Stimulated activated CD8-positive, alpha-beta memory T cell treated with anti-CD3 and anti-CD28 coated beads, Interleukin-4, amount 100 ng/mL, for 4 hours (primary cell): ENCODE data around the gene PTGES2.
"Not testable (repeated sequence)": the region's sequence is repeated elsewhere in the genome, so short reads cannot be mapped to it uniquely, and the experiment has no call there.

ENCODE experiments used
- DNase-seq, 2 donors: peaks; one replicate each; pipeline ENCODE4 v3.0.0-alpha.2; 2020; ENCODE audit warnings: low read depth in 2 of 2, low spot score in 1 of 2

PTGES2 gene

GRCh38 chr9:128088253-128088945, 39.1 kb downstream of the PTGES2 start:
- DNase-seq = no peak

- DNase-seq = no peak
Measured at GRCh38 chr9:128087262-128087661, 40.3 kb downstream of the PTGES2 start.

GRCh38 chr9:128085943-128086342, 41.6 kb downstream of the PTGES2 start:
- DNase-seq = no peak

- no peak for DNase-seq
Measured at GRCh38 chr9:128084746-128085145, 42.8 kb downstream of the PTGES2 start.

GRCh38 chr9:128082151-128082550, 45.4 kb downstream of the PTGES2 start:
- no peak for DNase-seq

DNA sequence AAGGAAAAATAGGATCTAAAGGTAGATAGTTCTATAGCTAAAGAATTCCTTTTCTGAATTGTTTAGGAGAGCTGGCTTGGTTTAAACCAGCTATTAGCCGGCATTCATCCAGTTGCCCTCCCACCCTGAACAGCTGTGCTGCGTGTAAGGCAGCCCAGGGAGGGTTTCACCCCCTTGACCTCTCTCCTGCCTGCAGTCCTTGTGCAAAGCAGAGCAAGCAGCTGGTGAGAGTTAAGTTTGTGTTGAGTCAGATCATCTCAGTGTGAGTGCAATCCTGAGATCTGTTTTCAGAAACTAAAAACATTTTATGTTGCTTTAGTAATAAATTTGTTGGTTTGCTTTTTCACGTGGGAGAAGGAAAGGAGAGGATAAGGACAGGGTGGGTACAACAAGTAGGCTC, 46.5 kb downstream of the PTGES2 start:
- DNase-seq = no peak

DNA sequence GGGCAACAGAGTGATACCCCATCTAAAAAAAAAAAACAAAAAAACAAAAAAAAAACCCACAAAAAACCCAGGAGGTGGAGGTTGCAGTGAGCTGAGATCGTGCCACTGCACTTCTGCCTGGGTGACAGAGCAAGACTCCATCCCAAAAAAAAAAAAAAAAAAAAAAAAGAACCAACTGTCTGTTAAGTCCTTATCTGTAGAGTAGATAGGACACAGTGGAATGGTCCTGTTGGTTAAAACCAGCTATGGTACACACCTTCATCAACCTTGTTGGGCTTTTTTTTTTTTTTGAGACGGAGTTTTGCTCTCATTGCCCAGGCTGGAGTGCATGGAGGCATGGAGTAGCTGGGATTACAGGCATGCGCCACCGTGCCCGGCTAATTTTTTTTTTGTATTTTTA, 47.3 kb downstream of the PTGES2 start:
- DNase-seq = no peak

- DNase-seq = no peak
Measured at GRCh38 chr9:128078504-128079434, 48.8 kb downstream of the PTGES2 start.

DNA sequence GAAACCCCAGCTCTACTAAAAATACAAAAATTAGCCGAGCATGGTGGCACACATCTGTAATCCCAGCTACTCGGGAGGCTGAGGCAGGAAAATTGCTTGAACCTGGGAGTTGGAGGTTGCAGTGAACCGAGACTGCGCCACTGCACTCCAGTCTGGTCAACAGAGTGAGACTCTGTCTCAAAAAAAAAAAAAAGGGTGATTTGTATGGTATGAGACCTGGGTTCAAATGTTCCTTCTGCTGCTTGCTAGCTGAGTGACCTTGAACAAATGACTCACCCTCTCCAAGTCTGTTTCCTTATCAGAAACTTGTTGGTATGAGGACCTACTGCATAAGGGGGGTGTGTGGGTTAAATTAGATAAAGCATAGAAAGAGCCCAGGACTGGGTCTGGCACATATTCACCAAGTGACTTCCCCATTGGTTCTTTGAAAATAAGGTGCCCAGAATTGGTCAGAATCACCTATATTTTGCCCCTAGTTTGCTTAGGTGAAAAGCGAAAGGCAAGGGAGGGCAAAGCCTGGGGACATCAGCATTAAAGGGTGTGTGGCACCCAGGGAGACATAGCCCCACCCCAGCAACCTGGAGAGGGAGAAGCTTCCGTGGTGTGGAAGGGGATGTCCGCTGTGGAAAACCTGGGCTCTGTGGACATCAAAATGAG, 49.6 kb downstream of the PTGES2 start:
- no peak for DNase-seq

GRCh38 chr9:128073253-128073886, 54.2 kb downstream of the PTGES2 start:
- no peak for DNase-seq

DNA sequence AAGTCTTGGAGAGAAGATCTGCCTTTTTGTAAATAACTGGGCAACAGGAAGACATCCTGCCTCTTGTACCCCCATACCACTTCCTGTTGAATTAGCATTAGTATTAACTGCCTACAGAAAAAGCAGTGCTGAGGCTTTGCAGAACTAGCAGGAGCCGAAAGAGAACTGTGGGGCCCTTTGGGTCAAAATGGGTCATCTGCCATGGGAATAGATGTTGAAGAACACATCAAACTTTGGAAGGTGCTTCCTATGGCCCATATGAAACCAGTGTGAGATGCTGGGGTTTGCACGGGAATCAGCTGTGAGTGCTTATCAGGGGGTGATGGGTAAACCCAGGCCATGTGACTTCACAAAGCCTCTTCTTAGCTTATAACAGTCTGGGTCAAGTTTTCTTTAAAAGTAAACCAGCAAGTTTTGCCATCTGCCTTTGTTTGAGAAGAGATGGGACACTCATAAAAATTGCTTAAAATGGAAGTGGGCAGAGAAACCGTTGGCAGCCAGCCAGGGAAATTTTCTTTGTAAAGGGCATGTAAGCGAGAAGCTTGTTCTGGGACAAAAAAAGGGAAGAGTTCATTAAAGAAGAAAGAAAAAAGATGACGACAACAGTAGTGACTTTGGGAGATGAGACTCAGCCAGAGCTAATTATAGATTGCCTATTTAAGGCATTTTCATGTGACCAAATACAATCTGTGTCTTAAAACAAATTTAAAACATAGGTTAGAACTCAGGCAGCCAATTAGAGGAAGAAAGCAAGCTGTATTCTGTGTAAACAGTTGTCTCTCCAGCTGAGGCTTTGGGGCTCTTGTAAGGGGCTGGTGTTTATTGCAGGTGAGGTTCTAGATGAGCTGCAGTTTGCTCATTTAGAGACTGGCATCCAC, 55.1 kb downstream of the PTGES2 start:
- DNase-seq = peak in 1 of 2 donors; percentile 44

DNA sequence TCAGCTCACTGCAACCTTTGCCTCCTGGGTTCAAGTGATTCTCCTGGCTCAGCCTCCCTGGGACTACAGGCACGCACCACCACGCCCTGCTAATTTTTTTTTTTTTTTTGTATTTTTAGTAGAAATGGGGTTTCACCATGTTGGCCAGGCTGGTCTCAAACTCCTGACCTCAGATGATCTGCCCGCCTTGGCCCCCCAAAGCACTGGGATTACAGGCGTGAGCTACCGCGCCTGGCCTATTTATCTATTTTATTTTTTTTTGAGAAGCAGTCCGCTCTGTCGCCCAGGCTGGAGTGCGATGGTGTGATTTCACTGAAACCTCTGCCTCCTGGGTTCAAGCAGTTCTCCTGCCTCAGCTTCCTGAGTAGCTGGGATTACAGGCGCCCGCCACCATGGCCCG, 56.1 kb downstream of the PTGES2 start:
- DNase-seq = not testable (repeated sequence)

DNA sequence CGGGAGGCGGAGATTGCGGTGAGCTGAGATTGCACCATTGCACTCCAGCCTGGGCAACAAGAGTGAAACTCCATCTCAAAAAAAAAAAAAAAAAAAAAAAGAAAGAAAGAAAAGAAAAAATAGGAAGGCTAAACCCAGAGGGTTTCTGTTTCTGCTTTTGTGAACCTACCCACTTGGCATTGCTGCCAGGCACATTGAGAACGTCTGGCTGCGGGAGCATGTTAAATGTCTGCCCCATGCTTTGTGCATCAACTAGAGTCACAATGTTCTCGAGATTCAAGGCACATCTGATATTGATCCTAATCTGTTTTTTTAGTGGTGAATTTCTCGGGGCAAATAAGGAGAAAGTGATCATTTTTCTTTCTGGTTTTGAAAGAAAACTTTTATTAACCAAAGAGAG, 56.7 kb downstream of the PTGES2 start:
- no peak for DNase-seq
